NCI-H446 (cell line): ENCODE data around the gene USP26.
"Not testable (repeated sequence)": the region's sequence is repeated elsewhere in the genome, so short reads cannot be mapped to it uniquely, and the experiment has no call there.

Experiments used
- DNase-seq, 2 experiments: peaks; one replicate each; lab custom pipeline; 2025; lab: John Stamatoyannopoulos, UW

The USP26 gene

DNA sequence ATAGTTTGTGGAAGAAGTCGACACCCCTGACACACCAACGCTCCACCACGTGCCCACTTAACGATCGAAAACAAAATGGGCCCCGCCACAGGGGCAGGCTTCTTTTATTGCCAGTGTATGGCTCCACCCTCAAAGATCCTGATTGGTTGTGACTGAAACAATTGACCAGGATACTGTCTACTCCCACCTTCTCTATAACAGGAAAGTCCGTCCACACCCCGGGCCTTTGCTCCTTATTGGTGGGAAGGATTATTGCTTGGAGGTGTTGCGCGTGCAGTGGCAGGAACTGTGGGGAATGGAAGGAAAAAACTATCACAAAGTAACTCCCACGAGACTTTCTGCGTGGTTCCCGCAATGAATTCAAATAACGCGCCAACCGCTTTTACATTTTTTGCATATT is at the start of gene USP26:
TSS of gene USP26 (minus strand) at position 79 of the 400 bp plus-strand sequence. CDS start 68,889 bp downstream, outside the sequence.
- DNase-seq, result no peak

- DNase-seq, result no peak
Observed at GRCh38 chrX:133134282-133134681, 37.4 kb upstream of the USP26 start.

DNA sequence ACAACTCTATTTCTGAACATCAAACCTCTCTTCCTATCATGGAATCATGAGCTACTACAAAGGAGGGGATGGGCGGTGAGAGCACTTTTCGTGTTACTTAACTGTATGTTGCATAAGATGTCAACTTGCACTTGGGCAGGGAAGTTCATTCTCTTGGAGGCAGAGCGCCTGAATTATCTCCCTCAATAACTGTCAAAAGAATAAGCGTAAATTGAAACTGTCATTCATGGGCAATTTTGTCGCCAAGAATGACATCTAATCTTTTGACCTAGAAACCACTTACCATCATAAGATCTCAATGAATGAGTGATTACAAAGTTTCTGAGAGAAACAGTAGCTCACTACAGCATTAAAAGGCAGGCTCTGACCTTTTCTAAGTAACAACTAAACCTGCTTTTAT is 23.5 kb upstream of the USP26 start:
- DNase-seq, result no peak

DNA sequence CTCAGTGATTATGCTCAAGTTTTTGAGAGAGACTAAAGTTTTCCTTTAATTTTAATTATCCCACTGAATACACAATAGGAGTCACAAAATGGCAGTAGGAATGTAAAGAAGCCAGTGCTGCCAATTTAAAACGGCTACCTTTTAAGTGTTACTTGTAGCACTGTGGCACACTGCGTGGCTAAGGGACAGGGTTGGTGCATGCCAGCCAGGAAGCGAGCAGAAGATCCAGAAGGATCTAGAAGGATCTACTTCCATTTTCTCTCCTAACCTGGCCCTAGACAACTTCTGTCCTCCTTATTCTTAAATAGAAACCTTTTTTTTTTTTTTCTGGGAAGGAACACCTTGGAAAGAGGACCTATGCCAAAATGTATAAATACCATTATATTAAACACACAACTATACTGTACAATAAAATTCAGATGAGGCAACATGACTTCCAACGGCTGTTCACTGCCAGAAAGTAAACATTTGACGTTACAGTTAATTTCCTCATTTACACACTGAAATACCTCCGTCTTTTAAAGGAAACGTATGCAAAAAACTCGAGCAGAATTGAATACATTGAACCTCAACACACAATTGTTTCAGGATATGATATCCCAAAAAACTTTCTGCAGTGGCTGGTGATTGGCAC is 2.7 kb downstream of the USP26 start:
- DNase-seq, result no peak

GRCh38 chrX:133090236-133090809 is 6.6 kb downstream of the USP26 start:
- DNase-seq, result no peak

- no peak for DNase-seq
Observed at GRCh38 chrX:133089411-133089810, 7.5 kb downstream of the USP26 start.

DNA sequence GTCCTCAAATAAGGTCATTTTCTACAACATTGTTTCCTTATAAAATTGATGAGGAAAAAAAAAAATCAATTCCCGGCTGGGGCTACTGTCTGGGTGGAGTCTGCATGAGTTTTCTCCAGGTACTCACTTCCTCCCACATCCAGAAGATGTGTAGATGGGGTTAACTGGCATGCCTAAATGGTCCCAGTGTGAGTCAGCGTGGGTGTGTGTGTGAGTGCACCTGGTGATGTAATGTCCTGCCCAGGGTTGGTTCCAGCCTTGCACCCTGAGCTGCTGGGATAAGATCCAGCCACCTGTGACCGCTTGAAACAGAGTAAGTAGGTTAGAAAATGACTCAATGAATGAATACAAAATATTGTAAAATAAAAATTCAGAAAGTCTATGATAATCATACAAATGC is 11.1 kb downstream of the USP26 start:
- no peak for DNase-seq

- not testable (repeated sequence) for DNase-seq
Observed at GRCh38 chrX:133085056-133085455, 11.9 kb downstream of the USP26 start.

GRCh38 chrX:133083899-133084298 is 13.0 kb downstream of the USP26 start:
- no peak for DNase-seq

DNA sequence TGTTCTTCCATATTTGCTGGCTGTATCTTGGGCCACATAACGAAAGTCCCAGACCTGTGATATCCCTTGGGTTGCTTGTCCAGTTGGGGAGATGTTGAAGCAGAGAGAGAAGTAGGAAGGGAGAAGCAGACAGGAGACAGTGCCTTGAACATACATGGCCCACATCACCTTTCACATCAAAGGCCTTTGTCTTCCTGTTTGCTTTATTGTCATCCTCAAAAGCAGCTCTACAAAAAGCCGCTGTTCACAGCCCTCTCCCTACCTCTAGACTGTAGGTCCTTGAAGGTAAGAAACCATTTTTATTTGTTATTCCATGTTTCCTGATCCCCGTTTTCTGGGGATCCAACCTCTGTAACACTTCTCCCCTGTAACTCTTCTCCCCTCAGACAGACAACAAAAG is 14.9 kb downstream of the USP26 start:
- DNase-seq, result no peak

DNA sequence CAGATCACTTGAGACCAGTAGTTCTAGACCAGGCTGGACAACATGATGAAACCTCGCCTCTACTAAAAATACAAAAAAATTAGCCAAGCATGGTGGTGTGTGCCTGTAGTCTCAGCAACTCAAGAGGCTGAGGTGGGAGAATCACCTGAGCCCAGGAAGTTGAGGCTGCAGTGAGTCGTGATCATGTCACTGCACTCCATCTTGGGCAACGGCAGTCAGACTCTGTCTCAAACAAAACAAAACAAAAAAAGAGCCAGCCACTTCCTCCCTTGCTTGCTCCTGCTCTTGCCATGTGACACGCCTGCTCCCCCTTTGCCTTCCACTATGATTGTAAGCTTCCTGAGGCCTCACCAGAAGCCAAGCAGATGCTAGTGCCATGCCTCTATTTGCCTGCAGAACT is 19.1 kb downstream of the USP26 start:
- not testable (repeated sequence) for DNase-seq

DNA sequence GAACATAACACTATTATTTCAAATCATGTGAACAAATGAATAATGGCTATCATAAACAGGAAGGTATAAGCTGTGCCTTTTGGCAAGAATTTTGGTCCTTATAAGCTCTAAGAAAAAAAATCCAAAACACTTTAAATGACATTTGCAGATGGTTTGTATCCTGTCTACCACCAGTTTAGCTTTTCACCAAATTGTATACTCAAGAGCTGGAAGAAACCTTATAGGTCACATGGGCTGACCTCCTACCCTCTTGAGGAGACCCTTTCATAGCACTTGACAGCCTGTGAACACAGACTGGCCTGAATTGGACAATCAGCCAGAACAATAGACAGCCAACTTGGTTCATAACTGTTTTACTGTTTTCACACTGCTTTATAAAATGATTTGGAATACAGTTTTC is 24.3 kb downstream of the USP26 start:
- DNase-seq, result no peak

GRCh38 chrX:133068461-133068860 is 28.4 kb downstream of the USP26 start:
- DNase-seq, result no peak

DNA sequence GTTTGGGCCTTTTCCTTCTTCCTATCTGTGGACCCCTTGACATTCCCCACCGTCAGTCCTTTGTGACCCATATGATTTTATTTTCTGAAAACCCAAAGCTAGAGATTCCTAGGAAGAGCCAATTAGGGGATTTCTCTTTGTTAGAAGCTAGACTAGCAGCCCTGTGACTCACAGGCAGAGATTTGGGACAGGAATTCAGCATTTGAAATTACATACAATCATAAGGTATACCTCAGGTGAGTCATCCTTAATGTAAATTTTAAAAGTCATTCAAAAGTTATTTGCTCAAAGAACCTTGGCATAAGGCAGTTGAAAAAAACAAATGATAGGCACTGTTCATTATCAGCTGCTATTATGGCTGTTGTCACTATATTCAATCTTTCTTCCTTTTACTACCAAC is 40.6 kb downstream of the USP26 start:
- DNase-seq, result no peak

DNA sequence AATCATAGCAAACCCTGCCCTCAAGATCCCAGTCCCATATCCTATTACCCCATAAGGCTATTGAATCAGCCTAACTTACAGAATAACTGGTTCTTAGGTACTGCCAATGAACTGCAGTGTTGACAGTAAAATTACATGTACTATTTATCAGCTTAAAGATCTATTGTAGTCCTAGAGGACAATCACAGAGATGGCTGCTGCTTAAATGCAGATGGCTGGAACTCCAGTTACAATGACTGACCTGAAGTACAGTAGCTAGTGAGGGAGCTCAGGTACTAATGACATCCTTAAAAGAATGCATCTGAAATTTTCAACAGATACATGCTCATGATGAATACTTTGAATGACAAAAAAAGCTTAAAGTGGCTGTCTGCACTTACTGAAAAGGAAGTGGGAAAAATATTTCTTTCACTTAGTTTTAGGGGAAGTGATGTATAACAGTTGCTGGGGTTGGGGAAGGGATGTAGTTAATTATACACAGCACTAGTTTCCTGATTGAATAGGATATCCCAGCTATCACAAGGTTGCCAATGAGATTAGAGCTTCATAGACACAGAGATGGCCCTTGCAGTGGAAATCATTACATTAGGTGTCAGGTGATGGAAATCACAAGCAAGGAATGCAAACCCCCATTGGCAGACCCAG is 42.0 kb downstream of the USP26 start:
- no peak for DNase-seq

- no peak for DNase-seq
Observed at GRCh38 chrX:133053861-133054598, 42.9 kb downstream of the USP26 start.

GRCh38 chrX:133048751-133049150 is 48.2 kb downstream of the USP26 start:
- DNase-seq, result no peak

DNA sequence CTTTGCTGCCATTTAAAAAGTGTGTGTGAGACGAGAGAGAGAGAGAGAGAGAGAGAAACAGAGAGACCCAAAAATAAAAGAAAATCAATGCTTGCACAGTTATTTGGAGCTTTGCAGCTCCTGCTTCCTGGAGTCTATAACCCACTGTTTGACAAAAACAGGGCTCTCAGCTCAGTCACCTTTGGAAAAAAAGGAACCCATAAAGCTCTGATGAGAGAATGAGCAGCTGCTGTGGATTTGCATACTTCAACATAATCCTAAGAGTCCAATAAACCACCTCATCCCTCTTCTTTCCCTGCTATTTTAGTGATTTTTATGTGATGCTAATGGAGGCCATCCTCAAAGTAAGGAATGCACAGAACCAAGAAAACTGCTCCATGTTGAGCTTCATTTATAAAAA is 50.3 kb downstream of the USP26 start:
- no peak for DNase-seq

DNA sequence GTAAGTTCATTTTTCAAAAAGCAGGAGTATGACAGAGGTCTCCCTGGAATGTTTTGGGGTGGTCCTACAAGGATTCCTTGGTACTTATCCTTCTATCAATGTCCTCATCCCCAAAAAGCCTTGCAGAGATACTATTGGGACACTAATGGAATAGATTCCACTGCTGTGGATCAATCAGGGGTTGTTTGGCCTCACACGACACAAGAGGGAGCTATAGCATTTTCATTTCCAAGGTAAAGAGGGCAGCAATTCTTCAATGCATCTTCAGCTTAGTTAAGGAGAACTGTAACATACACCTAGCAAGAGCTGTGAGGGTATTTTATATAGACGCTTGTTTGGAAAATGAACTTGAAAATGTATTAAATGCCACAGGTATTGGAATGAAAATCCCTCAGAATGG is 50.9 kb downstream of the USP26 start:
- DNase-seq, result no peak

GRCh38 chrX:133044145-133044786 is 52.6 kb downstream of the USP26 start:
- DNase-seq, result not testable (repeated sequence)

- no peak for DNase-seq
Observed at GRCh38 chrX:133042260-133042659, 54.6 kb downstream of the USP26 start.

GRCh38 chrX:133033010-133033409 is 63.9 kb downstream of the USP26 start:
- no peak for DNase-seq
